ENCODE results near the gene POLR1G. TPM values are rescaled to one million over a fixed set of nuclear protein-coding genes. Genes with fewer than 3 reads are reported as not detected.
A peak's percentile ranks its signal among the peaks of the same experiment; 100 is the strongest.

Gene POLR1G
- total and polyA plus RNA-seq, 2 donors (not counting 3 experiments of a cell fraction or from before 2014, with no cell fraction given), result 6.6 to 19.5 TPM

- Histone ChIP-seq H3K27ac (ENCODE audit: insufficient read depth, low read depth, low read length) (peak overlapping the region; percentile 88), H3K4me3 (replicated peaks in 1 of 3; ENCODE audit: insufficient read depth in 1 of 3, low read depth in 1 of 3, low read length in 3 of 3) (peak overlapping the region; percentile 73 to 83 (median 81)), H4K20me1 (replicated peaks; ENCODE audit: control insufficient read depth, extremely low read depth, insufficient read depth, low read length) (no peaks in the 10 kb centered on the region), H3K27me3 (ENCODE audit: control insufficient read depth in 2 of 2, insufficient read depth in 2 of 2, low read length in 2 of 2) (no peaks in the 10 kb centered on the region), H3K9me3 (replicated peaks; ENCODE audit: control insufficient read depth, insufficient read depth, low read length) (no peaks in the 10 kb centered on the region), H3K36me3 (ENCODE audit: control insufficient read depth in 2 of 2, extremely low read depth in 1 of 2, insufficient read depth in 2 of 2, low read length in 2 of 2) (no peaks in the 10 kb centered on the region), H3K79me2 (ENCODE audit: control insufficient read depth, insufficient read depth, low read length) (peaks cover 59% of the 10 kb centered on the region), H3K4me2 (ENCODE audit: insufficient read depth, low read length) (peak overlapping the region; percentile 56), H3K9me1 (replicated peaks; ENCODE audit: control insufficient read depth, extremely low read depth, insufficient read depth, low read length) (no peaks in the 10 kb centered on the region), H2AFZ (ENCODE audit: low read depth, low read length) (peak overlapping the region; percentile 32), H3K4me1 (ENCODE audit: control insufficient read depth, extremely low read depth, insufficient read depth, low read length) (peaks cover 27% of the 10 kb centered on the region), H3K9ac (replicated peaks; ENCODE audit: extremely low read depth, insufficient read depth, low read length) (peak overlapping the region; percentile 82)
- FAIRE-seq, result peak; percentile 97
- intact Hi-C loops (cut with micrococcal nuclease), result loop anchor here (1.0 kb wide), 3 partner anchors 18 to 73 kb away; partner anchors contain the start of gene ERCC1
- POLR2A ChIA-PET, result interaction anchor here (1.0 to 1.2 kb wide), 2 partner anchors 19 to 64 kb away, joined by 3 read pairs; no protein-coding TSS in a partner anchor
- BruUV-seq (replicated peaks), result no TSS peak
- peak; percentile 93 for DNase-seq (ENCODE audit: low read depth, low spot score)
- no peak for TF ChIP-seq CTCF (IDR thresholded peaks at IDR 0.05; ENCODE audit: extremely low read depth in 1 of 2, insufficient read depth in 1 of 2, low read depth in 1 of 2, low read length in 2 of 2)
- TF ChIP-seq GATA2 (IDR thresholded peaks at IDR 0.05; ENCODE audit: insufficient read depth, insufficient read length, low read depth, low read length), result no peak
- peak; percentile 22 for TF ChIP-seq MYC (IDR thresholded peaks at IDR 0.05; ENCODE audit: low read depth, low read length)
- peak; percentile 43 for TF ChIP-seq POLR2A (IDR thresholded peaks at IDR 0.05; ENCODE audit: low read depth, low read length)
- TF ChIP-seq POLR2AphosphoS5 (IDR thresholded peaks at IDR 0.05; ENCODE audit: insufficient read depth, low read depth, low read length), result peak; percentile 55
- no peak for TF ChIP-seq EZH2 (IDR thresholded peaks at IDR 0.05; ENCODE audit: borderline replicate concordance, low read depth, low read length, severe bottlenecking)
- peak; percentile 78 for TF ChIP-seq FOS (IDR thresholded peaks at IDR 0.05; ENCODE audit: borderline replicate concordance, insufficient read depth, low read length)
- TF ChIP-seq, protein P1, sequence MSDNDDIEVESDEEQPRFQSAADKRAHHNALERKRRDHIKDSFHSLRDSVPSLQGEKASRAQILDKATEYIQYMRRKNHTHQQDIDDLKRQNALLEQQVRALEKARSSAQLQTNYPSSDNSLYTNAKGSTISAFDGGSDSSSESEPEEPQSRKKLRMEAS (IDR thresholded peaks at IDR 0.05; ENCODE audit: insufficient read depth, insufficient read length), result peak; percentile 67
- peak; percentile 25 for TF ChIP-seq JUN (IDR thresholded peaks at IDR 0.05; ENCODE audit: borderline replicate concordance, insufficient read depth, insufficient read length, low read depth)
- dilution Hi-C loops (cut with MboI; ENCODE audit: extremely low pct_ligation_motif_present, low sequenced_read_pairs), result no loop called here
- CTCF ChIA-PET, result interaction anchor here (0.6 to 6.6 kb wide), 9 partner anchors 19 to 80 kb away, joined by 3 to 101 read pairs (median 18); partner anchors contain the start of gene ERCC1
Observed at GRCh38 chr19:45405435-45406225, 814 bp upstream of the POLR1G start.
